Kidney (tissue), 22 donors: ENCODE measurements around the gene ZBTB8B. TPM values are rescaled to one million over a fixed set of nuclear protein-coding genes. Genes with fewer than 3 reads are reported as not detected.
A peak's percentile ranks its signal among the peaks of the same experiment; 100 is the strongest.

Experiments
- DNase-seq, 5 donors: peaks; one replicate each; pipeline ENCODE4 v3.0.0-alpha.2; 2013 to 2020
- FAIRE-seq: peaks from 2 replicates; lab custom pipeline; 2012; peaks lifted over from hg19 to GRCh38; lab: Jason Lieb, UNC
- H3K27ac ChIP-seq, 2 donors: one replicate each; pipeline ENCODE4 v1.7.0; 2013; ENCODE audit warnings: low read depth in 2 of 2, low read length in 2 of 2, inconsistent platforms in 1 of 2
- H3K27me3 ChIP-seq: one replicate; pipeline ENCODE4 v1.7.1; 2013; ENCODE audit warnings: low read length, inconsistent platforms; ENCODE audit not compliant: control insufficient read depth, insufficient read depth
- H3K36me3 ChIP-seq, 3 donors: one replicate each; pipeline versions ENCODE4 v1.7.0 to v1.7.1; 2013; ENCODE audit warnings: low read length in 3 of 3, control low read depth in 1 of 3, inconsistent platforms in 1 of 3; ENCODE audit not compliant: insufficient read depth in 3 of 3, control insufficient read depth in 2 of 3
- H3K4me1 ChIP-seq, 3 donors: one replicate each; pipeline versions ENCODE4 v1.7.0 to v1.7.1; 2013; ENCODE audit warnings: low read length in 3 of 3, inconsistent platforms in 1 of 3, low read depth in 1 of 3; ENCODE audit not compliant: control insufficient read depth in 2 of 3, insufficient read depth in 2 of 3
- H3K4me3 ChIP-seq, 3 donors: one replicate each; pipeline versions ENCODE4 v1.7.0 to v1.8.1; 2013; ENCODE audit warnings: low read length in 3 of 3, control low read depth in 1 of 3, inconsistent platforms in 1 of 3
- H3K9ac ChIP-seq, 3 donors: one replicate each; pipeline versions ENCODE4 v1.7.0 to v1.7.1; 2013; ENCODE audit warnings: low read length in 3 of 3, control low read depth in 1 of 3, inconsistent platforms in 1 of 3
- H3K9me3 ChIP-seq, 3 donors: one replicate each; pipeline versions ENCODE4 v1.7.0 to v1.7.1; 2013; ENCODE audit warnings: low read length in 3 of 3, control low read depth in 1 of 3, inconsistent platforms in 1 of 3; ENCODE audit not compliant: control insufficient read depth in 2 of 3, insufficient read depth in 1 of 3
- CTCF ChIP-seq: IDR thresholded peaks from 3 replicates; pipeline ENCODE4 v1.5.1; 2012; ENCODE audit warnings: mild to moderate bottlenecking, moderate library complexity, borderline replicate concordance; ENCODE audit not compliant: insufficient read depth; ENCODE audit errors: extremely low read depth
- intact Hi-C: fragments of 100-400 bp; cut with DNase I; formaldehyde crosslinking; loops from one replicate; pipeline ENCODE4 v1.11.1; 2022
- long read RNA-seq, 10 donors: library from polyadenylated mRNA in 1 of 10; unstranded in 1 of 10; transcript quantifications; one replicate each; pipeline ENCODE4 v2.0.0 and lab custom pipeline, GENCODE V29; 2021 to 2026
- polyA plus RNA-seq: library from polyadenylated mRNA; stranded (reverse); fragments of 350-450 nt; fragmentation: Illumina TruSeq; extraction: RNeasy Lipid Tissue Mini Kit (QIAGEN cat#74804); gene quantifications from one replicate; pipeline ENCODE4 v1.2.3, GENCODE V29; 2014; ENCODE audit warnings: low read depth, low replicate concordance; ENCODE audit not compliant: insufficient read depth
- total RNA-seq: library from RNA; stranded (reverse); fragmentation: NEBNext Ultra II Directional; extraction: Animal tissue kit (Norgen Biotek cat#: 25700); gene quantifications from one replicate; pipeline ENCODE4 v1.2.1, GENCODE V29; 2021
- donor health status: control.
- donor health status: control.
- donor health status: control.
- donor health status: control.
- donor health status: control.
- donor health status: DM: yes; HTN: yes; CAD: no.
- donor health status: Normal renal cell carcinoma (clear cell type).

ZBTB8B gene
- total RNA-seq (0.03 TPM), polyA plus RNA-seq (0.06 TPM)
- long read RNA-seq, donor 1, result 0 reads
- long read RNA-seq, donor 2, full-length matches to known transcripts, result 1 of 1 reads
- long read RNA-seq, donor 2, partial matches to known transcripts, result 0 of 1 reads
- long read RNA-seq, donor 2, other reads (novel, unspliced or antisense), result 0 of 1 reads
- long read RNA-seq, donor 3, full-length matches to known transcripts, result 1 of 1 reads
- long read RNA-seq, donor 3, partial matches to known transcripts, result 0 of 1 reads
- long read RNA-seq, donor 3, other reads (novel, unspliced or antisense), result 0 of 1 reads
- long read RNA-seq, donor 4, result 0 reads
- long read RNA-seq, donor 5, result 0 reads
- long read RNA-seq, donor 6, result 0 reads
- long read RNA-seq, donor 7, result 0 reads
- long read RNA-seq, donor 8, full-length matches to known transcripts, result 1 of 1 reads
- long read RNA-seq, donor 8, partial matches to known transcripts, result 0 of 1 reads
- long read RNA-seq, donor 8, other reads (novel, unspliced or antisense), result 0 of 1 reads
- long read RNA-seq, donor 9, result 0 reads
- long read RNA-seq, donor 10, full-length matches to known transcripts, result 1 of 1 reads
- long read RNA-seq, donor 10, partial matches to known transcripts, result 0 of 1 reads
- long read RNA-seq, donor 10, other reads (novel, unspliced or antisense), result 0 of 1 reads

- H3K27me3 ChIP-seq, result no peaks in the 10 kb centered on the region
- no peak for TF ChIP-seq CTCF
- intact Hi-C loops, result no loop called here
- H3K4me1 ChIP-seq, result peaks cover 0 to 7% (median 0%) of the 10 kb centered on the region in 3 donors
- FAIRE-seq (no peak), DNase-seq (peak; percentile 89 to 98 (median 97))
- no peak within 1 kb of the TSS for H3K27ac ChIP-seq
- H3K36me3 ChIP-seq, result no peaks in the 10 kb centered on the region
- no peaks in the 10 kb centered on the region for H3K9me3 ChIP-seq
- H3K4me3 ChIP-seq, result peak within 1 kb of the TSS; percentile 44 to 88 (median 69)
- H3K9ac ChIP-seq, result peak within 1 kb of the TSS in 2 of 3 donors; percentile 38 to 73
Measured at GRCh38 chr1:32464716-32465577, at the start of gene ZBTB8B. ZBTB8B (plus strand) TSS chr1:32465072; CDS start chr1:32470625, 5,553 bp downstream.

- no peak for TF ChIP-seq CTCF
- H3K9ac ChIP-seq, result no peak overlapping the region
- no peaks in the 10 kb centered on the region for H3K27me3 ChIP-seq
- peaks cover 0 to 2% (median 0%) of the 10 kb centered on the region in 3 donors for H3K4me1 ChIP-seq
- H3K4me3 ChIP-seq, result no peak overlapping the region
- no peaks in the 10 kb centered on the region for H3K9me3 ChIP-seq
- no peak for DNase-seq
- FAIRE-seq, result no peak
- intact Hi-C loops, result no loop called here
- no peaks in the 10 kb centered on the region for H3K36me3 ChIP-seq
- no peak overlapping the region for H3K27ac ChIP-seq
Measured at GRCh38 chr1:32421775-32422174, 43.1 kb upstream of the ZBTB8B start.

GRCh38 chr1:32426489-32427255 is 38.2 kb upstream of the ZBTB8B start:
- no peak overlapping the region for H3K27ac ChIP-seq
- intact Hi-C loops, result no loop called here
- no peak for TF ChIP-seq CTCF
- DNase-seq (peak in 4 of 5 donors; percentile 75 to 86 (median 81)), FAIRE-seq (no peak)
- H3K36me3 ChIP-seq, result no peaks in the 10 kb centered on the region
- peaks cover 0 to 4% (median 0%) of the 10 kb centered on the region in 3 donors for H3K4me1 ChIP-seq
- peak overlapping the region; percentile 12 to 49 (median 28) for H3K4me3 ChIP-seq
- no peaks in the 10 kb centered on the region for H3K9me3 ChIP-seq
- H3K9ac ChIP-seq, result no peak overlapping the region
- H3K27me3 ChIP-seq, result no peaks in the 10 kb centered on the region
